Retina (tissue), 1 donor: ENCODE measurements around the gene PGC.

ENCODE experiments used
- DNase-seq: peaks from one replicate; pipeline ENCODE4 v3.0.0-alpha.2; 2016

The PGC gene

GRCh38 chr6:41747256-41748101 lies at the start of gene PGC:
TSS of gene PGC (minus strand) at chr6:41747397. CDS start at chr6:41747334, 63 bp downstream.
- no peak for DNase-seq

GRCh38 chr6:41796474-41796873 lies 49.3 kb upstream of the PGC start:
- no peak for DNase-seq

GRCh38 chr6:41791984-41792383 lies 44.8 kb upstream of the PGC start:
- DNase-seq = no peak

- no peak for DNase-seq
Observed at GRCh38 chr6:41791305-41791704, 44.1 kb upstream of the PGC start.

- DNase-seq = no peak
Observed at GRCh38 chr6:41790045-41790444, 42.8 kb upstream of the PGC start.

- DNase-seq = no peak
Observed at GRCh38 chr6:41789390-41789724, 42.2 kb upstream of the PGC start.

- DNase-seq = peak; percentile 99
Observed at GRCh38 chr6:41787219-41787917, 40.2 kb upstream of the PGC start, which contains the start of gene TOMM6. TSS of gene TOMM6 (plus strand) at chr6:41787694. CDS start at chr6:41787698, 4 bp downstream.

- DNase-seq = peak; percentile 90
Observed at GRCh38 chr6:41786451-41787218, 39.4 kb upstream of the PGC start.

GRCh38 chr6:41785689-41786450 lies 38.7 kb upstream of the PGC start:
- DNase-seq = no peak

- DNase-seq = no peak
Observed at GRCh38 chr6:41785254-41785653, 38.1 kb upstream of the PGC start.

- DNase-seq = no peak
Observed at GRCh38 chr6:41784581-41785171, 37.5 kb upstream of the PGC start.

- no peak for DNase-seq
Observed at GRCh38 chr6:41783106-41783780, 36.0 kb upstream of the PGC start.

GRCh38 chr6:41781366-41781730 lies 34.2 kb upstream of the PGC start:
- DNase-seq = no peak

- peak; percentile 39 for DNase-seq
Observed at GRCh38 chr6:41780551-41781365, 33.6 kb upstream of the PGC start, which contains the start of gene PRICKLE4. TSS of gene PRICKLE4 (plus strand) at chr6:41780782. CDS start at chr6:41783474, 2,692 bp downstream.

GRCh38 chr6:41779788-41780550 lies 32.8 kb upstream of the PGC start, which contains the start of gene FRS3:
TSS of gene FRS3 (minus strand) at chr6:41779900. CDS start at chr6:41776987, 2,913 bp downstream.
- peak; percentile 94 for DNase-seq

- peak; percentile 32 for DNase-seq
Observed at GRCh38 chr6:41779336-41779735, 32.1 kb upstream of the PGC start.

- DNase-seq = no peak
Observed at GRCh38 chr6:41778895-41779294, 31.7 kb upstream of the PGC start.

GRCh38 chr6:41777551-41778285 lies 30.5 kb upstream of the PGC start:
- no peak for DNase-seq

- no peak for DNase-seq
Observed at GRCh38 chr6:41775293-41775882, 28.2 kb upstream of the PGC start.
